Panc1 (cell line): ENCODE data around the gene TSHZ3. TPM values are rescaled to one million over a fixed set of nuclear protein-coding genes. Genes with fewer than 3 reads are reported as not detected.

Source experiments
- ATAC-seq: fragments of 200-7000 bp; cut with Tn5 transposase; 2 replicates; pipeline ENCODE4 v1.9.1; 2020; ENCODE audit warnings: mild to moderate bottlenecking, moderate library complexity
- BruUV-seq: library from RNA; stranded (reverse); fragments of 400-500 nt; replicated peaks from 2 replicates; lab custom pipeline; 2021; lab: Mats Ljungman, UMichigan
- CTCF ChIA-PET: fragments of 300-600 bp; sonication (Branson Sonifier 250); formaldehyde crosslinking; loops from one replicate; lab custom pipeline; 2022; ENCODE audit warnings: antibody characterized with exemption; lab: Charles Lee
- POLR2A ChIA-PET: fragments of 300-600 bp; sonication (Branson Sonifier 250); formaldehyde crosslinking; loops from one replicate; lab custom pipeline; 2022; ENCODE audit warnings: antibody characterized with exemption; lab: Charles Lee
- DNase-seq: peaks from one replicate; pipeline ENCODE4 v3.0.0-alpha.2; 2010; ENCODE audit warnings: low read depth, low spot score
- H3K27ac ChIP-seq: 2 replicates; pipeline ENCODE4 v1.5.1; 2011; ENCODE audit warnings: mild to moderate bottlenecking, low read length, inconsistent platforms
- H3K27me3 ChIP-seq: fragments of 200-500 bp; sonication (Bioruptor generic); 2 replicates; pipeline ENCODE4 v1.6.0; 2014; ENCODE audit warnings: low read length, inconsistent platforms; ENCODE audit not compliant: control insufficient read depth, insufficient read depth
- H3K36me3 ChIP-seq: fragments of 200-500 bp; sonication (Bioruptor generic); 2 replicates; pipeline ENCODE4 v1.5.1; 2014; ENCODE audit warnings: inconsistent platforms, mild to moderate bottlenecking, low read length, moderate library complexity; ENCODE audit not compliant: control insufficient read depth, insufficient read depth
- H3K4me1 ChIP-seq: 2 replicates; pipeline ENCODE4 v1.5.1; 2011; ENCODE audit warnings: inconsistent platforms, mild to moderate bottlenecking, low read length, moderate library complexity; ENCODE audit not compliant: control insufficient read depth, insufficient read depth
- H3K4me3 ChIP-seq, 2 experiments: 2 replicates each; pipeline ENCODE4 v1.5.1; 2011 to 2012; ENCODE audit warnings: low read depth in 2 of 2, low read length in 2 of 2, mild to moderate bottlenecking in 2 of 2, inconsistent platforms in 1 of 2, moderate library complexity in 1 of 2
- H3K9me3 ChIP-seq: fragments of 200-500 bp; sonication (Bioruptor generic); 2 replicates; pipeline ENCODE4 v1.5.1; 2014; ENCODE audit warnings: low read depth, mild to moderate bottlenecking, inconsistent platforms, low read length, moderate library complexity; ENCODE audit not compliant: control insufficient read depth, insufficient read depth
- POLR2AphosphoS5 ChIP-seq: IDR thresholded peaks from 2 replicates; pipeline ENCODE4 v1.6.1; 2012; ENCODE audit warnings: mild to moderate bottlenecking, low read depth, low read length, moderate library complexity
- REST ChIP-seq, 2 experiments: IDR thresholded peaks; 2 replicates each; pipeline ENCODE4 v1.6.1; 2011 to 2012; ENCODE audit warnings: low read depth in 2 of 2, control low read depth in 1 of 2, low read length in 1 of 2, mild to moderate bottlenecking in 1 of 2, moderate library complexity in 1 of 2; ENCODE audit not compliant: insufficient read depth in 1 of 2
- SIN3A ChIP-seq: IDR thresholded peaks from 2 replicates; pipeline ENCODE4 v1.6.1; 2012; ENCODE audit warnings: low read depth, mild to moderate bottlenecking, low read length, moderate library complexity, borderline replicate concordance; ENCODE audit not compliant: insufficient read depth
- TCF7L2 ChIP-seq: IDR thresholded peaks from 2 replicates; pipeline ENCODE4 v1.6.1; 2011; ENCODE audit warnings: mild to moderate bottlenecking, low read depth, low read length, inconsistent platforms
- in situ Hi-C: cut with HindIII; loops from 2 replicates; pipeline ENCODE4 v1.10.0; 2016; ENCODE audit warnings: low sequenced_read_pairs, low pct_unique_long_range_greater_than_20kb
- intact Hi-C: fragments of 100-400 bp; cut with micrococcal nuclease; formaldehyde crosslinking; loops from one replicate; pipeline ENCODE4 v1.10.0; 2022; ENCODE audit not compliant: unreplicated experiment
- total RNA-seq: library from RNA; stranded (reverse); gene quantifications from one replicate; pipeline ENCODE4 v1.2.1, GENCODE V29; 2021; ENCODE audit not compliant: unreplicated experiment
- TF ChIP-seq, protein P1 (sequence below): fragments of 450-650 bp; IDR thresholded peaks from 2 replicates; pipeline ENCODE4 v1.5.1; 2017; ENCODE audit warnings: mild to moderate bottlenecking

The TSHZ3 gene
- total RNA-seq, 1 experiment from 2014 or later, result 7.8 TPM

DNA sequence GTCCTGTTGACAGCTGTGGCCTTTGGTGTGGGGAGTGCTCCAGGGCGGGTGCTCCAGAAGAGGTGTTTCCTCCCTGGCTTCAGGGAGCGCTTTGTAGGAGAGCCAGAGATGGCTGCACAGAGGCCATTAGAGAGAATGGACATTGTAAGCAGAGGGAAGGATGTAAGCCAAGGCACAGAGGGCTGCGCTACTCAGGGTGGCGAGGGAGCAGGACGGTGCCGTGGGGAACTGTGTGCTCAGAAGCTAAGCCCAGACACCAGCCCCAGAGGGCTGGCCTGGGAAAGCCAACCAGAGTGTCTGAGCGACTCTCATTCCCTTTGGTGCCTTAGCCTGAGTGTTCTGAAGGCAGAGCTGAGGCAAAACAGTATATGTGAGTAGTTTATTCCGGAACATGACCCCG is 92.2 kb downstream of the TSHZ3 start:
- Histone ChIP-seq H3K9me3 (no peaks in the 10 kb centered on the region), H3K27me3 (no peaks in the 10 kb centered on the region), H3K4me3 (no peak overlapping the region), H3K27ac (no peak overlapping the region), H3K36me3 (no peaks in the 10 kb centered on the region), H3K4me1 (no peaks in the 10 kb centered on the region)
- CTCF ChIA-PET, result no interaction called here
- DNase-seq, result no peak
- no peak for TF ChIP-seq SIN3A
- TF ChIP-seq POLR2AphosphoS5, result no peak
- TF ChIP-seq TCF7L2, result no peak
- TF ChIP-seq, protein P1, sequence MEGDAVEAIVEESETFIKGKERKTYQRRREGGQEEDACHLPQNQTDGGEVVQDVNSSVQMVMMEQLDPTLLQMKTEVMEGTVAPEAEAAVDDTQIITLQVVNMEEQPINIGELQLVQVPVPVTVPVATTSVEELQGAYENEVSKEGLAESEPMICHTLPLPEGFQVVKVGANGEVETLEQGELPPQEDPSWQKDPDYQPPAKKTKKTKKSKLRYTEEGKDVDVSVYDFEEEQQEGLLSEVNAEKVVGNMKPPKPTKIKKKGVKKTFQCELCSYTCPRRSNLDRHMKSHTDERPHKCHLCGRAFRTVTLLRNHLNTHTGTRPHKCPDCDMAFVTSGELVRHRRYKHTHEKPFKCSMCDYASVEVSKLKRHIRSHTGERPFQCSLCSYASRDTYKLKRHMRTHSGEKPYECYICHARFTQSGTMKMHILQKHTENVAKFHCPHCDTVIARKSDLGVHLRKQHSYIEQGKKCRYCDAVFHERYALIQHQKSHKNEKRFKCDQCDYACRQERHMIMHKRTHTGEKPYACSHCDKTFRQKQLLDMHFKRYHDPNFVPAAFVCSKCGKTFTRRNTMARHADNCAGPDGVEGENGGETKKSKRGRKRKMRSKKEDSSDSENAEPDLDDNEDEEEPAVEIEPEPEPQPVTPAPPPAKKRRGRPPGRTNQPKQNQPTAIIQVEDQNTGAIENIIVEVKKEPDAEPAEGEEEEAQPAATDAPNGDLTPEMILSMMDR, result no peak
- no peak for TF ChIP-seq REST (IDR thresholded peaks at IDR 0.05; ENCODE audit: insufficient read depth in 1 of 2, low read depth in 2 of 2, low read length in 1 of 2)
- no TSS peak for BruUV-seq
- in situ Hi-C loops (no loop called here), intact Hi-C loops (no loop called here)
- ATAC-seq, result no peak
- POLR2A ChIA-PET, result no interaction called here

DNA sequence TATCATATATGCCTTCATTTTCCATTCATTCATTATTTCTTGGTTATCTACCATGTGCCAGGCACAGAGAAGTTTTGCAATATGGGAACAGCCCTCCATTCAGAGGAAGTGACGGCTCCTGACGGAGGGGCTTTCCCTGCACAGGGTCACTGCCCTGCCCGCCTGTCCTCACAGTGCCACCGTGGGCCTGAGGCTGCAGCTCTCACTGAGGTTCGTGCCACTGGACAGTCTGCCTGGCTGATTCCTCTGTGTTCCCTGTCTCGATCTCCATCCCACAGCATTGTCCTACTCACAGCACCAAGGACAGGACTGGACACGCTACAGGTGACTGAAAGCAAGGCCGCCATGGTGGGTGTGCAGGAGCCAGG is 92.7 kb downstream of the TSHZ3 start:
- no peak for DNase-seq
- POLR2A ChIA-PET, result no interaction called here
- CTCF ChIA-PET, result no interaction called here
- H3K9me3 ChIP-seq, result no peaks in the 10 kb centered on the region
- no peak overlapping the region for H3K4me3 ChIP-seq
- no peak for ATAC-seq
- H3K4me1 ChIP-seq, result no peaks in the 10 kb centered on the region
- H3K27ac ChIP-seq, result no peak overlapping the region
- no TSS peak for BruUV-seq
- TF ChIP-seq, protein P1, result no peak
- TF ChIP-seq TCF7L2 (no peak), SIN3A (no peak), REST (IDR thresholded peaks at IDR 0.05; ENCODE audit: insufficient read depth in 1 of 2, low read depth in 2 of 2, low read length in 1 of 2) (no peak), POLR2AphosphoS5 (no peak)
- H3K36me3 ChIP-seq, result no peaks in the 10 kb centered on the region
- in situ Hi-C loops, result no loop called here
- intact Hi-C loops, result no loop called here
- no peaks in the 10 kb centered on the region for H3K27me3 ChIP-seq
